Thyroid gland (tissue), 4 donors: ENCODE results near the gene CNDP1. TPM values are rescaled to one million over a fixed set of nuclear protein-coding genes. Genes with fewer than 3 reads are reported as not detected.
A peak's percentile ranks its signal among the peaks of the same experiment; 100 is the strongest.

ENCODE experiments used
- DNase-seq, 2 donors: peaks; one replicate each; pipeline ENCODE4 v3.0.0-alpha.2; 2019
- H3K27ac ChIP-seq, 3 donors: fragments of 200-600 bp; sonication (generic); 1 replicate in 2 of 3; 2 replicates in 1 of 3; pipeline ENCODE4 v1.5.1; 2016 to 2019; ENCODE audit warnings: mild to moderate bottlenecking in 1 of 3, moderate library complexity in 1 of 3
- H3K27me3 ChIP-seq: fragments of 200-600 bp; sonication (generic); one replicate; pipeline ENCODE4 v1.5.1; 2019
- H3K36me3 ChIP-seq, 2 donors: fragments of 200-600 bp; sonication (generic); one replicate each; pipeline ENCODE4 v1.5.1; 2016 to 2019
- H3K4me1 ChIP-seq, 2 donors: fragments of 200-600 bp; sonication (generic); one replicate each; pipeline ENCODE4 v1.5.1; 2017 to 2019
- H3K4me3 ChIP-seq, 3 donors: fragments of 200-600 bp; sonication (generic); replicated peaks in 1 of 3; 1 replicate in 2 of 3; 2 replicates in 1 of 3; pipeline ENCODE4 v1.5.1; 2016; ENCODE audit warnings: mild to moderate bottlenecking in 1 of 3
- H3K9me3 ChIP-seq: fragments of 200-600 bp; sonication (generic); one replicate; pipeline ENCODE4 v1.5.1; 2017
- POLR2A ChIP-seq, 2 donors: fragments of 450-650 bp; IDR thresholded peaks; one replicate each; pipeline ENCODE4 v1.6.1; 2017; ENCODE audit warnings: antibody characterized with exemption in 2 of 2, mild to moderate bottlenecking in 2 of 2, moderate library complexity in 1 of 2
- WGBS, 2 donors: methylation state at CpG; one replicate each; pipeline ENCODE4 v1.1.5; 2017; 5-methylcytosine and 5-hydroxymethylcytosine counted together
- intact Hi-C: fragments of 100-400 bp; cut with DNase I; formaldehyde crosslinking; loops from one replicate; pipeline ENCODE4 v1.15.1; 2023
- total RNA-seq, 4 donors: library from RNA; depleted of rRNA; stranded (reverse); fragments of >200 nt; gene quantifications; one replicate each; pipeline ENCODE4 v1.2.3, GENCODE V29; 2016
- TF ChIP-seq, protein P1 (sequence below), 6 experiments: fragments of 200-600 bp in 3 of 6; fragments of 450-650 bp in 3 of 6; sonication (generic) in 3 of 6; IDR thresholded peaks; one replicate each; pipeline ENCODE4 v1.5.1; 2016 to 2019; ENCODE audit warnings: antibody characterized with exemption in 6 of 6, mild to moderate bottlenecking in 2 of 6, inconsistent platforms in 1 of 6, moderate library complexity in 1 of 6

Gene CNDP1
- total RNA-seq, 4 donors from 2014 or later, result 0.25 to 1.0 TPM; not detected in 2

DNA sequence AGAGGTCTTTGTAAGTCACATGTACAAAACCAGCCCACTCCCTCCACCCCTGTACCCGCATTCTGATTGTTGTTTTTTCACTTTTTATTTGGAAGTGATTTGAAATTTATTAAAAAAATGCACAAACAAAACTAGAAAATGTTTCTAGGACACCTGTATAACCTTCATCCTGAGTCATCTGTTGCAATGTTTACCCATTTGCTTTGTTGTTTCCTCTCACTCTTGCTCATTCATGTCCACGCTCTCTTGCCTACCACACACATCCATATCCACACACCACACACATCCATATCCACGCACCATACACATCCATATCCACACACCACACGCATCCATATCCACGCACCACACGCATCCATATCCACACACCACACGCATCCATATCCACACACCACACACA, 82.2 kb downstream of the CNDP1 start:
- intact Hi-C loops, result no loop called here
- WGBS, 2 donors, result 71 to 75% methylated on average over 7 of the region's 7 CpGs
- no peaks in the 10 kb centered on the region for H3K9me3 ChIP-seq
- no peak for DNase-seq
- no peak overlapping the region for H3K4me3 ChIP-seq
- peaks cover 0 to 4% of the 10 kb centered on the region in 2 donors for H3K4me1 ChIP-seq
- no peak overlapping the region for H3K27ac ChIP-seq
- H3K27me3 ChIP-seq, result no peaks in the 10 kb centered on the region
- H3K36me3 ChIP-seq, result no peaks in the 10 kb centered on the region
- TF ChIP-seq POLR2A (IDR thresholded peaks at IDR 0.05), result no peak
- TF ChIP-seq, protein P1, sequence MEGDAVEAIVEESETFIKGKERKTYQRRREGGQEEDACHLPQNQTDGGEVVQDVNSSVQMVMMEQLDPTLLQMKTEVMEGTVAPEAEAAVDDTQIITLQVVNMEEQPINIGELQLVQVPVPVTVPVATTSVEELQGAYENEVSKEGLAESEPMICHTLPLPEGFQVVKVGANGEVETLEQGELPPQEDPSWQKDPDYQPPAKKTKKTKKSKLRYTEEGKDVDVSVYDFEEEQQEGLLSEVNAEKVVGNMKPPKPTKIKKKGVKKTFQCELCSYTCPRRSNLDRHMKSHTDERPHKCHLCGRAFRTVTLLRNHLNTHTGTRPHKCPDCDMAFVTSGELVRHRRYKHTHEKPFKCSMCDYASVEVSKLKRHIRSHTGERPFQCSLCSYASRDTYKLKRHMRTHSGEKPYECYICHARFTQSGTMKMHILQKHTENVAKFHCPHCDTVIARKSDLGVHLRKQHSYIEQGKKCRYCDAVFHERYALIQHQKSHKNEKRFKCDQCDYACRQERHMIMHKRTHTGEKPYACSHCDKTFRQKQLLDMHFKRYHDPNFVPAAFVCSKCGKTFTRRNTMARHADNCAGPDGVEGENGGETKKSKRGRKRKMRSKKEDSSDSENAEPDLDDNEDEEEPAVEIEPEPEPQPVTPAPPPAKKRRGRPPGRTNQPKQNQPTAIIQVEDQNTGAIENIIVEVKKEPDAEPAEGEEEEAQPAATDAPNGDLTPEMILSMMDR (IDR thresholded peaks at IDR 0.05), result no peak

DNA sequence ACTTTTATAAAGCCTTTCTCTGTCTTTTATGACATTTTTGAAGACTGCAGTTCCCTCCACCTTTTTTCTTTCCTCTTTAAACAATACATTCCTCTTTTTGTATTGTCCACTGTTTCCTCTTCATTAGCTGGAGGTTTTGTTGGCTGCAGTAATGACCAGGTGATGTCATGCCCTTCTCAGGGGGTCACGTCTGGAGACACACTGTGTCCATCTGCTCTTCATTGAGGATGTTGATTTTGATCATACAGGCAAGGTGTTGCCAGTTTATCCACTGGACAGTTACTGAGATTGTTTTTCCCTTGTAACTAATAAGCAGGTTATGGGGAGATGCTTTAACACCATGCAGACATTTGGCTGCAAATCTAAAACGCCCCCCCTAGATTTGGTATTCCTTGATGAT, 83.2 kb downstream of the CNDP1 start:
- H3K9me3 ChIP-seq, result no peaks in the 10 kb centered on the region
- WGBS, 2 donors, result 80 to 81% methylated on average over 2 of the region's 2 CpGs
- no peaks in the 10 kb centered on the region for H3K27me3 ChIP-seq
- peaks cover 0 to 4% of the 10 kb centered on the region in 2 donors for H3K4me1 ChIP-seq
- TF ChIP-seq, protein P1 (IDR thresholded peaks at IDR 0.05), result no peak
- TF ChIP-seq POLR2A (IDR thresholded peaks at IDR 0.05), result no peak
- no peak for DNase-seq
- intact Hi-C loops, result no loop called here
- no peak overlapping the region for H3K27ac ChIP-seq
- no peak overlapping the region for H3K4me3 ChIP-seq
- no peaks in the 10 kb centered on the region for H3K36me3 ChIP-seq

DNA sequence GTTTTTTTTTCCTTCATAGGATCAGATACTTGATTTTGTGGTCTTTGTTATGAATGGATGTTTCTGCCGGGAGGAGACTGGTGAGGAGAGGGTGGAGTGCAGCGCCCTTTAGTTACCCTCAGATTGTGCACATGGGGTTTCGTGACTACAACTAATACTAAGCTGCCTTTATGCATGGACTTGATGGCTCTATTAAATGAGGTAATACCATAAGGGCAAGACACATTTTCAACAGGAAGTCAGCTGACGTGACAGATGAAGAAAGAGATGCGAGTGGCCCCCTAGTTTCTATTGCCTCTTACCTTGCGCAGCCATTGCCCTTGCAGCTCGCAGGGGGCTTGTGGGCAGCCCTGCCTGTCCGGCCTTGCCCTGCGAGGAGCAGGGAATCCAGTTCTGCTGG, 87.8 kb downstream of the CNDP1 start:
- H3K4me1 ChIP-seq, result no peaks in the 10 kb centered on the region
- H3K9me3 ChIP-seq, result no peaks in the 10 kb centered on the region
- DNase-seq, result no peak
- H3K27ac ChIP-seq, result no peak overlapping the region
- no peaks in the 10 kb centered on the region for H3K27me3 ChIP-seq
- intact Hi-C loops, result no loop called here
- TF ChIP-seq, protein P1 (IDR thresholded peaks at IDR 0.05), result no peak
- TF ChIP-seq POLR2A (IDR thresholded peaks at IDR 0.05), result no peak
- H3K36me3 ChIP-seq, result no peaks in the 10 kb centered on the region
- WGBS, 2 donors, result 82 to 90% methylated on average over 9 of the region's 9 CpGs
- H3K4me3 ChIP-seq, result no peak overlapping the region

DNA sequence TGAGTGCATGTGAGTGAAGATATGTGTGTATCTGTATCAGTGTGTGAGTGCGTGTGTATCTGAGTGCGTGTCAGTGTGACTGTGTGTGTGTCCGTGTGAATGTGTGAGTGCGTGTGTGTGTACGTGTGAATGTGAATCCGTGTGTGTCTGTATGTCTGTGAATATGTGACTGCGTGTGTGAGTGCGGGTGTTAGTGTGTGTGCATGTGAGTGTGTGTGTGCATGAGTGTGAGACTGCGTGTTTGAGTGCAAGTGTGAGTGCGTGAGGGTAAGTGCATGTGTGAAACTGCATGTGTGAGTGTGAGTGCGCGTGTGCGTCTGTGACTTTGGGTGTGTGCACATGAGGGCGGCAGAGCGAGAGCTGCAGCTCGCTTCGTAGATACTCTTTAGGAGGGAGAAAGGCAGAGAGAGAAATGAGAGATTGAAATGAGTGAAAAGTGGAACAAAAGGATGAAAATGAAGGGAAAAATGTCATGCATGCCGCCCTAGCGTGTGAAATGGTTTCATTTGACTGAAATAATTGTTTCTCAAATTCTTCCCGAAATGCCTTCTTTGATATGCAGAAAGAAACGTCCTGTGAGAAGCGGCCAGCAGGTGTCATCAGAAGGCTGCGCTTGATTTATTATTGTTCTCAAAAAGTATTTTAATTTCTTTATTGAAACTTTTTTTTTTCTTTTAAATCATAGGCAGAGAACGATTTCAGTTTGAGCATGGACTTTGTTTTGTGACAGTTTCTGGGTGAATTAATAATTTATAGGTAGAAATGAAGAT, 88.9 kb downstream of the CNDP1 start:
- Histone ChIP-seq H3K4me1 (no peaks in the 10 kb centered on the region), H3K4me3 (no peak overlapping the region), H3K27ac (no peak overlapping the region), H3K27me3 (no peaks in the 10 kb centered on the region), H3K9me3 (no peaks in the 10 kb centered on the region), H3K36me3 (no peaks in the 10 kb centered on the region)
- DNase-seq, result peak in 1 of 2 donors; percentile 9
- intact Hi-C loops, result no loop called here
- TF ChIP-seq POLR2A (IDR thresholded peaks at IDR 0.05), result no peak
- TF ChIP-seq, protein P1 (IDR thresholded peaks at IDR 0.05), result peak in 2 of 6 experiments; percentile 34 to 35
- 79% methylated on average over 24 of the region's 24 CpGs for WGBS, 2 donors

- no peaks in the 10 kb centered on the region for H3K36me3 ChIP-seq
- no peak overlapping the region for H3K27ac ChIP-seq
- intact Hi-C loops, result no loop called here
- H3K4me1 ChIP-seq, result no peaks in the 10 kb centered on the region
- no peak for DNase-seq
- H3K9me3 ChIP-seq, result no peaks in the 10 kb centered on the region
- no peaks in the 10 kb centered on the region for H3K27me3 ChIP-seq
- no peak overlapping the region for H3K4me3 ChIP-seq
- TF ChIP-seq, protein P1 (IDR thresholded peaks at IDR 0.05), result no peak
- WGBS, 2 donors, result 87 to 89% methylated on average over 8 of the region's 8 CpGs
These were observed 90.2 kb downstream of the CNDP1 start for GRCh38 chr18:74624466-74624865.
